HG03565 (cell line): ENCODE results near the gene NFATC2.

ENCODE experiments used
- ATAC-seq: cut with Tn5 transposase; IDR thresholded peaks from one replicate; pipeline ENCODE4 v1.9.1; 2021; ENCODE audit warnings: mild to moderate bottlenecking, moderate library complexity; ENCODE audit not compliant: unreplicated experiment

Gene NFATC2

DNA sequence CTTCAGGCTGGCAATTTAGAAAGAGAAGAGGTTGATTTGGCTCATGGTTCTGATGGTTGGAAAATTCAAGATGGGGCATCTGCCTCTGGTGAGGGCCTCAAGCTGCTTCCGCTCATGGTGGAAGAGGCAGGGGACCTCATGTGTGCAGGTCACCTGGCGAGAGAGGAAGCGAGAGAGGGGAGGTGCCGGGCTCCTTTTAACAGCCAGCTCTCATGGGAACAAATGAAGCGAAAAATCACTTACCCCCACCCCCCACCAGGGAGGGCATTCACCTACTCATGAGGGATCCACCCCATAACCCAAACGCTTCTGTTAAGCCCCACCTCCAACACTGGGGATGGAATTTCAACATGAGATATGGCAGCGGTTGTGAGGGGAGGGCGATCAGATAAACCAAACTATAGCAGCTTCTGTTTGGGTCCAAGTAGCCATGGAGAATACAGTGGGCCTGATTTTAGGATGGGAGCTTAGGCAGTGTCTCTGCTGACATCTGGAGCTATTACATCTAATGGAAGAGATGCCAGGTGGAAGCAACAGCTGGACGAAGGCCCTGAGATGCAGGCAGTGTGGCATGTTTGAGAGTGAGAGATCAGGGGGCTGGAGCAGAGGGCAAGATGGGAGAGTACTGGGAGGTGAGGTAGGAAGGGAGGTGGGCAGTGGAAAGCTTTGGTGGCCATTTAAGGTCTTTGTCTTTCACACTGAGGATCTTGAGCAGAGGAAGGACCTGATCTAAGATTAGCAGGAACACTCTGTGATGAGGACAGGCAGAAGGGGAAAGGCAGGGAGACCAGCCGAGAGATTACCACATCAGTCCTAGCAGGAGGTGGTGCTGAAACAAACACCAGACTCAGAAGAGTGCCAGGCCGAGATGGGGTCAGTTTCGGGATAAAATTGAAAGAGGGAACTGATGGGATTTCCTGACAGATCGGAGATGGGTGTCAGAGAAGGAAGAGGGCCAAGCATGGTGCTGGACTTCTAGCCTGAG lies 161.8 kb downstream of the NFATC2 start:
- no peak for ATAC-seq

DNA sequence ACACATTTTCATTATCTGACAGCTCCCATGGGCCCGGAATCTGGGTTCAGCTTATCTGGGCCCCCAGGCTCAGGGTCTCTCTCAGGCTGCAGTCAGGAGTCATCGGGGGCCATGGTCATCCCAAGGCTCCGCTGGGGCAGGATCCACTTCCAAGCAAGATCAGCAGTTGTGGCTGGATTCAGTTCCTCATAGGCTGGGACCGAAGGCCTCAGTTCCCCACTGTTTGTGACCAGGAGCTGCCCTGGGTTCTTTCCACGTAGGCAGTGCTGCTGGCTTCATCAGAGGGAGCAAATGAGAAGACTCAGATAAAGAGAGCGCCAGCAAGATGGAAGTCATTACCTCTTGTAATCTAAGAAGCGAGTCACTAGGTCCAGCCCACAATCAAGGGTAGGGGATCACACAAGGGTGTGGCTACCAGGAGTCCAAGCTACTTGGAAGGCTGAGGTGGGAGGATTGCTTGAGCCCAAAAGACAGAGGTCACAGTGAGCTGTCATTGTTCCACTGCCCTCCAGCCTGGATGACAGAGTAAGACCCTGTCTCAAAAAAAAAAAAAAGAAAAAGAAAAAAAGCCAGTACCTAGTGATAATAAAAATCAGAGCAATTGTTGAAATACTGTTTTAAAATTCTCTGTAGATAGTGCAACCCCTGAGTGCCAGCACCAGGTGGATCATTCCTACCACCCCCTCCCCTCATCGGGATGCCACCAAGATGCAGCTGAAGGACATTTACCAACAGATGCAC lies 162.7 kb downstream of the NFATC2 start:
- no peak for ATAC-seq

DNA sequence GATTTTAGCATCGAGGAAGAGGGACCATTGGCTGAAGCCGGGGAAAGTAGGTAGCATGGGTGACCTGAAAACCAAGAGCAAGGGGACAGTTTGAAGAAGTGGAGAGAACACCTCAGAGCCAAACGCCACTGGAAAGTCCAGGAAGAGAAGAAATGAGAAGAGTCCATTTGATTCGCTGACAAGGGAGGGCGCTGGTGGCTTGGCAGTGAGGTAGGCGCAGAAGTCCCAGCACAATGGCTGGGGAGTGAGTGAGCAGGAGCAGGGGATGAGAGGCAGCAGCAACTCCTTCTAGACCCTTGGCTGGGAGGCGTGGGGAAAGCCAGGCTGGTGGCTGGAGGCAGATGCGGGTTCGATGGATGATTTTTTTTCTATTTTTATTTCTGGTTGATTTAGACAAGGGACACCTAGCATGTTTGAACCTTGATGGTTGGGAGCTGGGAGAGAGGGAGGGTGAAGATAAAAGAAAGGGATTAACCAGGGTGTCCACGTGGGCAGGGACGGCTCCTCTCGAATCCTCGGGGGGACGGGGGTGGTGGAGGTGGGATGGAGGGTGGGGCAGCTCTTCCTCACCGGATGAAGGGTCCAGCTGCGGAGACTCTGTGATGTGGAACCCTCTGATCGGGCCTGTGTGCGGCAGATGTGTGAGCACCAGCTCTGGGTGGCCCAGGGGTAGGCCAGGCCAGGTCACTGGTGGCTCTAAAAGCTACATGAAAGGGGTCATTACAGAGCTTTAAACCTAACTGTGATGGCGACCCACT lies 164.2 kb downstream of the NFATC2 start:
- ATAC-seq = no peak

DNA sequence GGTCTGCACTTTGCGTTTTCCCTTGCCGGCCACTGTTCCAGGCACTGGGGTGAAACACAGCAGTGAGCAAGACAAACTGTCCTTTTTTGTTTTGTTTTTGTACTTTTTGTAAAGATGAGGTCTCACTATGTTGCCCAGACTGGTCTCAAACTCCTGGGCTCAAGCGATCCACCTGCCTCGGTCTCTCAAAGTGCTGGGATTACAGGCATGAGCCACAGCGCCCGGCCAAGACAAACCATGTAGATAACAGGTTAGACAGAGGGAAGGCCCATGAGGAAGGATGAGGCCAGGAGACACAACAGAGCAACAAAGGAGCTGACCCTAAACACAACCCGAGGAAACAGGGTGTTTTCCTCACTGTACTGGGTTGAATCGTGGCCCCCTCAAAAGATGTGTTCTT lies 165.4 kb downstream of the NFATC2 start:
- no peak for ATAC-seq

DNA sequence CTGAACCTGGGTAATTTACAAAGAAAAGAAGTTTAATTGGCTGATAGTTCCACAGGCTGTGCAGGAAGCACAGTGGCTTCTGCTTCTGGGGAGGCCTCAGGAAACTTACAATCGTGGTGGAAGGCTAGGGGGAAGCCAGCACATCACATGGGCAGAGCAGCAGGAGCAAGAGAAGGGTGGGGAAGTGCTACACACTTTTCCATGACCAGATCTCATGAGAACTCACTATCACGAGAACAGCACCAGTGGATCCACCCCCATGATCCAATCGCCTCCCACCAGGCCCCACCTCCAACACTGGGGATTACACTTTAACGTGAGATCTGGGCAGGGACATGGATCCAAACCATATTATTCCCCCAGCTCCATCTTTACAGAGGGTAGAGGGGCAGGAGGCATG lies 166.4 kb downstream of the NFATC2 start:
- ATAC-seq = no peak

DNA sequence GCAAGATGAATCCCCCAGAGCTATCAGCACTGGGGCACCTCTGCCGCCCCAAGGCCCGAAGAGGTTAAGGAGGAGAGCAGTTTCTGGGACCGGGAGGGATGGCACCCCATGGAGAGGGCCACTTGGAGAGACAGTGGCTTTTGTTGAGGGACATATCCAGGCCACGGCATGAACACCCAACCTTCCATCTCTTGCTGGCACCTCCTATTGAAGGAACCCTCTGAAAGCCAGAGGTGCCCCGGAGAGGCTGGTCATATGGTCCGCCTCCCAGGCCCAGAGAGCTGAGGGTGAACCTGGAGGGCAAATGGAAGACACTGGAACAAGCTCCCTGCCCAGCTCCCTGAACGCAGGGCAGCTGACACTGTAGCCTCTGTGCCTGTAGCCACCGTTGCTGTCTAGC lies 167.0 kb downstream of the NFATC2 start:
- no peak for ATAC-seq

DNA sequence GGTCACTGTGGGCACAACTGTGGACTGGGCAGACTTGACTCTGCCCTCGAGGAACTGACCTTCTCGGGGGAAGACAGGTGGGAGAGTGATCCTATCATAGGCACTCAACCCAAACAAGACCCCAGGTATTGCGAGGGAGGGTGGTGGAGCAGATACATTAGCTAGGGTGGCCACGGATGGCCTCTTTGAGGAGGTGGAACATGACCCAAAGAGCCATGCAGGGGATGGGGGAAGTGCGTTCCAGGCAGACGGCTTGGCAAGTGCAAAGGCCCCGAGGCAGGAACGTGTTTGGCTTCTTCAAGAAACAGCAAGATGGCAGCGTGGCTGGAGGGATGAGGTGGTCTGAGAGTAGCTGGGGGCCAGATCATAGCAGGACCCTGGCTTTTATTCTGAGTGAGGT lies 167.6 kb downstream of the NFATC2 start:
- no peak for ATAC-seq

DNA sequence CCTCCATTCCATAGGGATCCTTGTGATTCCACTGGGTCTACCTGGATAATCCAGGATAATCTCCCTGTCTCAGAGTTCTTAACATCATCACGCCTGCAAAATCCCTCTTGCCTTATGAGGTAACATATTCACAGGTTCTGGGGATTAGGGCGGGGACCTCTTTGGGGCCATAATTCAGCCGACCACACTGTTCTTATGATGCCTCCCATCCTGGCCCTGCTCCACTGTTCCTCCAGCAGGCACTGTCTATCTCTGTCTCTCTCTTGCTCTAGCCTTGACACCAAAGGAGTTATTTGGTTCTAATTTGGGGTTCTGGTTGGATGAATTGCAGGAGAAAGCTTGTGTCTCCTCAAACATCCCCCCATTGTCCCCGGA lies 168.1 kb downstream of the NFATC2 start:
- ATAC-seq = no peak

DNA sequence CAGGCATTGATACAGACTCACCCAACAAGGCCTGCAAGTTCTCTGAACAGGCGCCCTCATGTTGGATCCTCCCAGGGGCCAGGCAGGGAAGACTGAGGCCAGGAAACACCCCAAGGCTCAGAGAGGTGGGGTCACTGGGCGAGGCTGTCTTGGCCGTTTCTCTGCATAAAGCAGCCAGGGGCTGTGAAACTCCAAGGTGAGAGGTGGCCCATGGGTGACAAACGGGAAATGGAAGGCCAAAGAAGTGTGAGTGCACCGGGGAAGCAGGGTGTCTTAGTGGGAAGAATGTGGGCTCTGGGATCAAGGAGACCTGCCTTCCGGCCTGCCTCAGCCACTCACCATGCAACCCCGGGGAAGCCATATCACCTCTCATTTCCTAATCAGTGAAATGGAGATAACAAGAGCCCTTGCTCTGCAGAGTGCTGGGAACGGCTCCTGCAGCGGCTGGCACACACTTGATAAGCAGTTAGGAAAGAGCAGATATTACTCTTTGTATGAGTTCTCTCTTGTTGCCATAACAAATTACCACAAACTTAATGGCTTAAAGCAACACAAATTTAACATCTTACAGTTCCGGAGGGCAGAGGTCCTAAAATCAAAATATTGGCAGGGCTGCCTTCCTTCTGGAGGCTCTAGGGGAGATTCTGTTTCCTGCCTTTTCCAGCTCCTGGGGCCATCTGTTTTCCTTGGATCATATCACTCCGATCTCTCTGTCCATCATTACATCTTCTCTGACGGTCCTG lies 168.6 kb downstream of the NFATC2 start:
- ATAC-seq = no peak

DNA sequence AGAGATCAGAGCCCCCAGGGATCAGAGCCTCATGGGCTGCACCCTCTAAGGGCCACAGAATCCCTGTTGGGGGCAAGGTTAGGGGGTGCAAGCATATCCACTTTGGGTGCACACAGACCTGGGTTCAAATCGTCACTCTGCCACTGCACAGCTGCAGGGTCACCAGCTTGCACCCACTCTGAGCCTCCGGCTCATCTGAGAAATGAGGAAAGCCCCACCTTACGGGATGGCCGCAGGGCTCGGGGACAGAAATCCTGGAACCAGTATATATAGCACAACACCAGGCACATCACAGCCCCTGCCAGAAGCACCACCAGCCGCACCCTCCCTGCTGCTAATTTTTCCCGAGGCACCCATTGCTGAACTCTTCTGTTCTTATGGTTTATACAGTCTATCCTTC lies 169.6 kb downstream of the NFATC2 start:
- no peak for ATAC-seq

DNA sequence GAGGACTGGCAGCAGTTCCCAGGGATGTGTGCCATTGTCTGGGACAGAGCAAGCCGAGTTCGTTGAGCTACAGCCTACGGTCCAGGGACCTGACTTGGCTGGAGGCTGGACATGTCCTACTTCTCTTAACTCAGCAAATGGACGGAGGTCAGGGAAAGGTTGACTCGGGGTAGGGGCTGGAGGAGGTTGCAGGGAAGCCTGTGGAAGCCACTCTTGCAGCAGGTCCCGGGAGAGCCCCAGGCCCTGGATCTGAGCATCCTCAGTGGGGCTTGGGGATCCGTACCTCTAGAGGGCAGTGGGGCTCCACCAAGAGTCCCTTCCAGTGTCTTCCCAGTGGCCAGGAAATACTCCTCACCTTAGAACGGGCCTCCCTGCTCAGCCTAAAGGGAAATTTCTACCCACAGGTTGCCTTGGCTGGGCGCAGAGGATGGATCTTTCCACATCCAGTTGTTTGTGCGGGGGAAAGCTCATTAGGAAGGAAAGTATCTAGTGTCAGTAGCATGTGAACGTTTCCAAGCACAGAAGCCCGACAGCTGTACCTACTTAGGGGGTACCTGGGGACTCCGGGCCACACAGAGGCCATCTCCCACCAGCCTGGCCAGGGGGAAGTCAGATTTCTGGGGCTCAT lies 170.2 kb downstream of the NFATC2 start:
- no peak for ATAC-seq

DNA sequence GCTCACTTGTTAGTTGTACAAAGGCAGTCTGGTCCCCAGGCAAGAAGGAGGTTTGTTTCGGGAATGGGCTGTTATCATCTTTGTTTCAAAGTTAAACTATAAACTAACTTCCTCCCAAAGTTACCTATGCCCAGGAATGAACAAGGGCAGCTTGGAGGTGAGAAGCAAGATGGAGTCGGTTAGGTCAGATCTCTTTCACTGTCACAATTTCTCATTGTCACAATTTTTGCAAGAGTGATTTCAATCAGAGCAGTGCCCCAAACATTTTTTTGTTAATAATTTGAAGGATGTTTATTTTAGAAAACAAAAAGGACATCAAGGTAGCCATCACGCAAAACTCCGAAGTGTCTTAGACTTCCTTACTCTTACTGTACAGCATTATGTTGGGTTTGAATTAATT lies 170.8 kb downstream of the NFATC2 start:
- no peak for ATAC-seq

DNA sequence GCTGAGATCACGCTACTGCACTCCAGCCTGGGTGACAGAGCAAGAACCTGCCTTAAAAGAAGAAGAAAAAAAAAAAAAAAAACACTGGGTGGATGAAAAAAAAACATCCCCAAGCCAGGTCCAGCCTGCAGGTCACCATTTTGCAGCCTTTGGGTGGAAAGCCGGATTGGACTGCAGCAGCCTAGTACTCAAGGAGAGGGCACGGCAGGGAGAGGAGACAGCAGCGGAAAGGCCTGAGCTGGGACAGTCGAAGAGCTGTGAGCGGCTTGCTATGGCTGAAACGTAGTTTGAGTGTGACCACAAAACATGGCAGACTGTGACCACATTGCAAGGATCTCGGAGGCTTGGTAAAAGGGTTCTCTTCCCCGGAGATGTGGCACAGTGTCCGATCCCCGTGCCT lies 173.0 kb downstream of the NFATC2 start:
- ATAC-seq = no peak

DNA sequence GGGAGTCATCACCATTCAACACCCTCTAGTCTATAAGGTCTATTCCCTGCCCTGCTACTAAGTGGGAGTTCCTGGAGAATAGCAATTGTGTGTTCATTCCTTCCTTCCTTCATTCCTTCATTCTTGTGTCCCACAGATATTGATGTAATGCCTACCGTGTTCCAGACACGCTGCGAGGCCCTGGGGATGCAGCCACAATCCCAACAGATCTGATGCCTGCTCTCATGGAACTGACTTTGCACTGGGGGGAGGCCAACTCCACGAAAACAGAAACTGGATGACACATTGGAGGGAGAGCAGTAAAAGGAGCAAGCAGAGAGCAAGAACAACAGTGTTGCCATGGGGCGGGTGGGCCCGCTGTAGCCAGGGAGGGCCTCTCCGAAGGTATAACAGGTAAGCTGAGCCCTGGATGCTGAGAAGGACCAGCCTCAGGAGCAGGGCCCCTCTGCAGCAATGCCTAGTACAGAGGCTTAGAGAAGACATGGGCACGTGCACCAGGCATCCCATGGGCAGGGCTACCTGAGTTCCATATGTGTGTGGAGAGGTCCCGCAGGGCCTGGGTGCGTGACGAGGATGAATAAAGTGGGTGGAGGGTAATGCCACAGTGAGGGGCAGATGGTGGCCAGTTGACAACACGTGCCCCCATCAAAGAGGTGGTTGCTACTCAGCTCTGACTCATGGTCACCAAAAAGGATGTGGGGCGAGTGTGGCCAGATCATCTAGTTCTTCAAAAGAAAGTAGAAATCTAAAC lies 173.9 kb downstream of the NFATC2 start:
- ATAC-seq = no peak

DNA sequence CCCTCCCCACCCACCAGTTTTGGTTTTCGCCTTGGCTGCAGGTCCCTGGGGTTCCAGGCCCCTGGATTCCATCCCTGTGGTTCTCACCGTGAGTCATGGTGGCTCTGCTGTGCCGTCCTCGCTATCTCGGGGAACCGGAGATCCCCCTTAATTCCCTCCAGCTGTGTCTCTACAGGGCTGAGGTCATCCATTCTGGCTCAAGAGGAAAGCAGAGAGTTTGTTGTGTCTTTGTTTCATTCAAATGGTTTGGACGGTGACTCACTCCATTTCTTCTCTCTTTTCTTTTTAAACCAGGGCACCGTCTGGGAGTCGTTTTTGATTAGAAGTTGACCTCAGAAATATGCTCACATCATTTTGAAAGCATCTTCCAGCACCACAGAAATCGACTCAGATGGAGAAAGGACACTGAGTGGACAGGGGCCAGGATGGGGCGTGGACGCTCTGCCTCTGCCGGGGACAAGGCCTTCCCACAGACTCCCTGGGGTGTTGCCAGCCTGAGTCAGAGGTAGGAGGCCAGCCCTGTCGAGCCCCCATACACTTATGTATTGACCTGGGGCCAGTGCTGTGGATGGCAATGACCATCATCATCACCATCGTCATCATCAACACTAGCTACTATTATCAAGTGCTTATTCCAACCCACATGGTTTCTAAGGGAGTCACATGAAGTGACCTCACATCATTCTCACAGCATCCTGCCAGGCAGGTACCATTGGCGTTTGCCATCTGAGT lies 176.2 kb downstream of the NFATC2 start:
- ATAC-seq = no peak

DNA sequence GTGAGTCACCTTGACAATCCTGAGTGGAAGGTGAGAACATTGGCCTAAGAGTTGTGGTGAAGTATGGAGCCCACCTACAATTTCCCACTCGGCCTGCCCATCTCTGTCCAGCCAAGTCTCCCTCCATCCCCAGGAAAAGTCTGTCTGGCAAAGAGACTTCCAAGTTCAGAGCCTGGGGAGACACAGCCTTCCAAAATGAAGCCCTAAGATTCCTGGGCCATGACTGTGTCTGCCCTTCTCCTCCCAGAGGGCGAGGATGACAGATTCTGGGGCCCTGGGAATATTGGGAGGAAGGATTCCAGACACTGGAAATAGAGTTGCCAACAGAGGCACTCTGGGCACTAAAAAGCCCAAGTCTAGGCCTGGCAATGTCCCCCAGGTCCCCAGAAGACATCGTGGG lies 176.8 kb downstream of the NFATC2 start:
- no peak for ATAC-seq

DNA sequence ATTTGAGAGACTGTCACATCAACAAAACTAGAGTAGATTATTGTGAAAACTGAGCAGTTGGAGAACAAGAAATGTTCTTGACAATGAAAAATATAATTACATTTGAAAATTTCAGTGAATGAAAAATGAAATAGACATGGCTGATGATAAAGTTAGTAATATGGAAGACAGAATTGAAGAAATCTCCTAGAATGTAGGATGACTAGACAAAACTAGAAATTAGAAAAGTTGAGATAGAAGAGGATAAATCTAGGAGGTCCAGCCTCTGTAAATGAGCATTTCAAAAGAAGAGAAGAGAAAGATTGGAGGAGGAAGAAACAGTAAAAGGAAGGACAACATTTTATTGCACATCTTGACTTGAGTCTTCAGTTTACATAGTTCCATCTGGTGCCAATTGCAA lies 178.7 kb downstream of the NFATC2 start:
- no peak for ATAC-seq

DNA sequence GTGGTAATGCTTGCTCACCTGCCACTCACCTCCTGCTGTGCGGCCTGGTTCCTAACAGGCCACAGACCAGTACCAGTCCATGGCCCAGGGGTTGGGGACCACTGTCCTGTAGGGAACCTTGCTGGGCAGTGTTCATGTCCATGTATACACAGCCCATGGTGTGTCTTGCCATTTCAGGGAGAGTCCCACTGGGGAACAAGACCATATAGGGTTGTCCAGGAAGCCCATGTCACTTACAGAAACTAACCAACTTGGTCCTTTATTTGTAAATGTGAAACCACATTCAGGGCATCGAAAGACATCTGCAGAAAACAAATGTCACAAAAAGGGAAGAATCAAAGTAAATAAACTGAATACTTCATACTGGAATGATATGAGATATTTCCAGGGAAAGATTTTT lies 179.1 kb downstream of the NFATC2 start:
- ATAC-seq = no peak

DNA sequence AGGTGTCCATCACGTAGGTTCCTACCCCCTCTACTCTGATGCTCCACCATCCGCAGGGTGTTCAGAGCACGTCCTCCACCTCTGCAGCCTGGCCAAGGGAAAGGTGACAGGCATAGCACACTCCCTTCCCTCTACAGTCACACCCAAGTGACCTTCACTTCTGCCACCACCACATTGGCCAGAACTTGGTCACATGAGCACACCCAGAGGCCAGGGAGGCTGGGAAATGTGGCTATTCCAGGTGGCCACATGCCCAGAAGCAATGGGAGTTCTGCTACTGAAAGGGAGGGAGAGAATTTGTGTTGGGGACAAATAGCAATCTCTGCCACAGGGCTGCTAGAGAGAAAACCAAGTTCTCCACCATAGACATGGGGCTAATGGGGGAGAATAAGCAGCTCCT lies 180.3 kb downstream of the NFATC2 start:
- no peak for ATAC-seq
